GM12873 (cell line): ENCODE results near the gene DNAJB1.

ENCODE experiments used
- TF ChIP-seq, protein P1 (sequence below): IDR thresholded peaks from 2 replicates; pipeline ENCODE4 v1.5.1; 2012; ENCODE audit warnings: low read depth, mild to moderate bottlenecking, moderate library complexity, low read length, control low read depth; ENCODE audit not compliant: insufficient read depth; ENCODE audit errors: missing control alignments

DNAJB1 gene

GRCh38 chr19:14533450-14533849 lies 15.3 kb upstream of the DNAJB1 start:
- TF ChIP-seq, protein P1, sequence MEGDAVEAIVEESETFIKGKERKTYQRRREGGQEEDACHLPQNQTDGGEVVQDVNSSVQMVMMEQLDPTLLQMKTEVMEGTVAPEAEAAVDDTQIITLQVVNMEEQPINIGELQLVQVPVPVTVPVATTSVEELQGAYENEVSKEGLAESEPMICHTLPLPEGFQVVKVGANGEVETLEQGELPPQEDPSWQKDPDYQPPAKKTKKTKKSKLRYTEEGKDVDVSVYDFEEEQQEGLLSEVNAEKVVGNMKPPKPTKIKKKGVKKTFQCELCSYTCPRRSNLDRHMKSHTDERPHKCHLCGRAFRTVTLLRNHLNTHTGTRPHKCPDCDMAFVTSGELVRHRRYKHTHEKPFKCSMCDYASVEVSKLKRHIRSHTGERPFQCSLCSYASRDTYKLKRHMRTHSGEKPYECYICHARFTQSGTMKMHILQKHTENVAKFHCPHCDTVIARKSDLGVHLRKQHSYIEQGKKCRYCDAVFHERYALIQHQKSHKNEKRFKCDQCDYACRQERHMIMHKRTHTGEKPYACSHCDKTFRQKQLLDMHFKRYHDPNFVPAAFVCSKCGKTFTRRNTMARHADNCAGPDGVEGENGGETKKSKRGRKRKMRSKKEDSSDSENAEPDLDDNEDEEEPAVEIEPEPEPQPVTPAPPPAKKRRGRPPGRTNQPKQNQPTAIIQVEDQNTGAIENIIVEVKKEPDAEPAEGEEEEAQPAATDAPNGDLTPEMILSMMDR: no peak

- TF ChIP-seq, protein P1: no peak
Measured at GRCh38 chr19:14530506-14530905, 12.3 kb upstream of the DNAJB1 start.

GRCh38 chr19:14530005-14530348 lies 11.8 kb upstream of the DNAJB1 start:
- TF ChIP-seq, protein P1: no peak

GRCh38 chr19:14529254-14530004 lies 11.2 kb upstream of the DNAJB1 start, which contains the start of gene TECR:
Gene TECR (plus strand): TSS chr19:14529594. CDS start chr19:14529697, 103 bp downstream.
- TF ChIP-seq, protein P1: no peak

- TF ChIP-seq, protein P1: no peak
Measured at GRCh38 chr19:14528419-14529253, 10.4 kb upstream of the DNAJB1 start.

DNA sequence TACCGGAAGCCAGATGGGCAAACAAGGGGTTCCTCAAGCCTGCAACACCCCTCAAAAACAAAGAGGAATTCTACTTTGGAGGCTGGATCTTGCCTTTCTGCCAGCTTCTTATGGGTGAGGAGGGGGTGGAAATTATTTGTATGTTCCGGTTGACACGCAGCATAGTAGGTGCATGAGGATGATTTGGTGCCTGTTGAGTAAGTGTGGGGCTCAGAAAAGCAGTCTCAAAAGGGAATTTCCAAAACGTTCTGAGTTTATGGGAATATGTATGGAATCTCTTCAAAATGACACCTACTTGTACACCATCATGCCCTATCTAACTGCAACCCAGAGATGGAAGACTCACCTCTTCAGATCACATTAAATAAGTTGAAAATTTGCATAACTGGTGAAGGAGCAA lies 8.2 kb upstream of the DNAJB1 start:
- TF ChIP-seq, protein P1: no peak

DNA sequence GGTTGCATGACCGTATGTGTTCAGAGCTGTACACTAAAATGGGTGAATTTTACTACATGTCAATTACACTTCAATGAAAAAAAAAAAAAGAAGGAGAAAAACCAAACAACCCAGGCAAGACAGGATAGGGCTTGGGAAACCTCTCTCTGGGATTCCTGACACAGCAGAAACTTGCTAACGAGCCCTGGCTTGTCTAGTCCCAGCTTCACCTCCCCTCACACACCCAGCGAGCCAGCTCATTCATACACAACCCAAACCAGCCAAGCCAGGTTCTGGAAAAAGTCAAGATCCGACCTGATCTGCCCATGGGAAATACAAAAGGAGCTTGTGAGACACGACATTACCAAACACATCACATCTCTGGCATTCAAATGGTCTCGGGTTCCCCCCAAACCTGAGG lies 7.5 kb upstream of the DNAJB1 start:
- TF ChIP-seq, protein P1: no peak
